SU-DHL-6 (cell line): Measurements from ENCODE around the gene PDE4B.
"Not testable (repeated sequence)": the region's sequence is repeated elsewhere in the genome, so short reads cannot be mapped to it uniquely, and the experiment has no call there.

Experiments used
- H2AFZ ChIP-seq: fragments of 200-600 bp; sonication (generic); 2 replicates; pipeline ENCODE4 v1.6.1; 2014; ENCODE audit warnings: low read depth, mild to moderate bottlenecking, moderate library complexity, mixed read lengths, antibody characterized with exemption, low read length; ENCODE audit not compliant: severe bottlenecking
- H3F3A ChIP-seq: fragments of 200-600 bp; shearing (Covaris generic); 2 replicates; pipeline ENCODE4 v1.6.0; 2016; ENCODE audit warnings: antibody characterized with exemption, mild to moderate bottlenecking; ENCODE audit not compliant: insufficient read depth
- H3K27ac ChIP-seq: fragments of 200-600 bp; sonication (generic); 2 replicates; pipeline ENCODE4 v1.5.1; 2016; ENCODE audit warnings: low read depth, mild to moderate bottlenecking, low read length, moderate library complexity, mixed read lengths
- H3K27me3 ChIP-seq: fragments of 200-600 bp; sonication (generic), shearing (Covaris generic); 2 replicates; pipeline ENCODE4 v1.6.0; 2014; ENCODE audit warnings: mild to moderate bottlenecking, low read length
- H3K36me3 ChIP-seq: fragments of 200-600 bp; sonication (generic); 2 replicates; pipeline ENCODE4 v1.6.1; 2014; ENCODE audit warnings: mild to moderate bottlenecking, low read length, mixed read lengths
- H3K4me2 ChIP-seq: fragments of 300-600, 200-600 bp; shearing (Covaris generic), sonication (generic); 2 replicates; pipeline ENCODE4 v1.6.0; 2014; ENCODE audit warnings: low read length, low read depth, mild to moderate bottlenecking; ENCODE audit not compliant: poor library complexity, severe bottlenecking
- H3K4me3 ChIP-seq: fragments of 200-600 bp; sonication (generic); 2 replicates; pipeline ENCODE4 v1.5.1; 2014; ENCODE audit warnings: antibody characterized with exemption, low read length, mild to moderate bottlenecking, mixed read lengths; ENCODE audit not compliant: insufficient read depth, poor library complexity, severe bottlenecking
- H3K79me2 ChIP-seq: fragments of 200-600 bp; sonication (generic); 2 replicates; pipeline ENCODE4 v1.6.1; 2014; ENCODE audit warnings: mild to moderate bottlenecking, low read length, moderate library complexity; ENCODE audit not compliant: insufficient read depth
- H3K9ac ChIP-seq: fragments of 200-600 bp; sonication (generic); 2 replicates; pipeline ENCODE4 v1.7.0; 2014; ENCODE audit warnings: mild to moderate bottlenecking, low read length
- H3K9me2 ChIP-seq: fragments of 200-600 bp; sonication (generic); replicated peaks from 2 replicates; pipeline ENCODE4 v1.6.1; 2014; ENCODE audit warnings: low read length; ENCODE audit not compliant: insufficient read depth
- H3K9me3 ChIP-seq: fragments of 200-600 bp; sonication (generic); 2 replicates; pipeline ENCODE4 v1.6.1; 2014; ENCODE audit warnings: low read length, mixed read lengths; ENCODE audit not compliant: insufficient read depth
- H4K20me1 ChIP-seq: fragments of 200-600 bp; sonication (generic); 2 replicates; pipeline ENCODE4 v1.6.1; 2014; ENCODE audit warnings: low read depth, mild to moderate bottlenecking, antibody characterized with exemption, low read length, moderate library complexity, mixed read lengths
- EZH2phosphoT487 ChIP-seq: fragments of 200-600 bp; sonication (generic), shearing (Covaris generic); conservative IDR thresholded peaks from 2 replicates; pipeline ENCODE4 v1.6.1; 2018; ENCODE audit warnings: mild to moderate bottlenecking, antibody characterized with exemption, low read length, moderate library complexity, mixed read lengths
- TF ChIP-seq, protein P1 (sequence below): fragments of 200-600 bp; sonication (generic); IDR thresholded peaks from one replicate; pipeline ENCODE4 v1.5.1; 2017; ENCODE audit warnings: antibody characterized with exemption, mild to moderate bottlenecking, low read length, moderate library complexity; ENCODE audit not compliant: insufficient read depth, poor library complexity, severe bottlenecking

Gene PDE4B

DNA sequence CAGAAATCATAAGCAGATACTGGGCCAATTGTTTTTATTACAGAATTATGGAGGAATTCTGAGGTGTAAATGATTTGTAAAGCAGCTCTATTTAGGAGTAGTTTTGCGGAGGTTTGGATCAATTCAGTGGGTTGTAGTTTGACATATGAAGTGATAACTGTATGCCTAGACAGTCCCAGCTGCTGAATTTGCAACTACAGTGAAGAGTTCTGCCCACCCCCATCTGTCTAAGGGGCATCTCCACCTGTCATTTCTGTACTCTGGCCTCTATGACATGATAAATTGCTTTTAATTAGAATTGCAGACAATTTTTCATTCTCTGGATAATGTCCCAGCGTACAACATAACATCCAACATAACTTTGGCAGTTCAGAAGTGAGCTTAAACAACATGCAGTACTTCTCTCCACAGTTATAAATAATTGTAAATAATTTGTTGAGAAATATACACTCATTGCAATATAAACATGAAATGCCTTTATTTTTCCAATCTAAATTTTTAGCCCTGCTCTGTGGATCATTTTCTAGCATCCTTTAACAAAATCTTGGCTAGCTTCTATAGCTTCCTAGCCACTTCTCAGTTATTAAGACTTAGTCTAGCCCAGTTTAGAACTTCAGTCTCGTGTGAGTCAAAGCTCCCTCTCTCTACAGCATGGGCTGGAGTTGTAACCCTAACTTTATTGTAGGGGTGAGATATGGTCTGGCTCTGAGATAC, 52.3 kb downstream of the PDE4B start:
- Histone ChIP-seq H3K9me2 (no peaks in the 10 kb centered on the region), H3K4me2 (no peak overlapping the region), H3K79me2 (no peaks in the 10 kb centered on the region), H4K20me1 (no peaks in the 10 kb centered on the region), H3K9me3 (no peaks in the 10 kb centered on the region), H3K4me3 (no peak overlapping the region), H3K36me3 (no peaks in the 10 kb centered on the region), H3F3A (no peaks in the 10 kb centered on the region), H3K27ac (no peak overlapping the region), H3K27me3 (no peaks in the 10 kb centered on the region), H3K9ac (no peak overlapping the region), H2AFZ (no peak overlapping the region)
- TF ChIP-seq EZH2phosphoT487, result no peak

DNA sequence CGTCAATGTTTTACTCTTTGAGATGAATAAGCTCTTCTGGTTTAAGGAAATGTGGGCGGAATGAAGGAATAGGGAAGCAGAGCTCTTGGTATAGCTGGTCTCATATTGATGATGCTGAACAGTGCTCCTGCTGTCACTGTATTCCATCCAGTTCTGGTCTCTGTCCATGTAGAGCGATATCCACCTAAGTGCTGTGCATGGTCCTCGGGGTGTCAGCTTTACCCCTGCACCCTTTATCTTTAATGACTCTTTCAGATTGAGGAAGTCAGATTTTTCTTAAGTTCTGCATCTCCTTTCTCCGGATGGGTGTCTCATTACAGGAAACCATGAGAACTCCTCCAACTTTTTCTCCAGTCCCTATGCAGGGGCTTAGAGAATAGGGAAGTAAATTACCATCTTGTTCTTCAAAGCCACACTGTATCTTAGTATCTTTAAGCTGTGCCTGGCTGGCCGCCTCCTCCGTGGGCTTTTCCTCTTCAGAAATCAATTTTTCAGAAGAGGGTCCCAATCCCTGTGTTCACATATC, 52.9 kb downstream of the PDE4B start:
- no peaks in the 10 kb centered on the region for H3K9me3 ChIP-seq
- TF ChIP-seq, protein P1, sequence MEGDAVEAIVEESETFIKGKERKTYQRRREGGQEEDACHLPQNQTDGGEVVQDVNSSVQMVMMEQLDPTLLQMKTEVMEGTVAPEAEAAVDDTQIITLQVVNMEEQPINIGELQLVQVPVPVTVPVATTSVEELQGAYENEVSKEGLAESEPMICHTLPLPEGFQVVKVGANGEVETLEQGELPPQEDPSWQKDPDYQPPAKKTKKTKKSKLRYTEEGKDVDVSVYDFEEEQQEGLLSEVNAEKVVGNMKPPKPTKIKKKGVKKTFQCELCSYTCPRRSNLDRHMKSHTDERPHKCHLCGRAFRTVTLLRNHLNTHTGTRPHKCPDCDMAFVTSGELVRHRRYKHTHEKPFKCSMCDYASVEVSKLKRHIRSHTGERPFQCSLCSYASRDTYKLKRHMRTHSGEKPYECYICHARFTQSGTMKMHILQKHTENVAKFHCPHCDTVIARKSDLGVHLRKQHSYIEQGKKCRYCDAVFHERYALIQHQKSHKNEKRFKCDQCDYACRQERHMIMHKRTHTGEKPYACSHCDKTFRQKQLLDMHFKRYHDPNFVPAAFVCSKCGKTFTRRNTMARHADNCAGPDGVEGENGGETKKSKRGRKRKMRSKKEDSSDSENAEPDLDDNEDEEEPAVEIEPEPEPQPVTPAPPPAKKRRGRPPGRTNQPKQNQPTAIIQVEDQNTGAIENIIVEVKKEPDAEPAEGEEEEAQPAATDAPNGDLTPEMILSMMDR, result no peak
- no peak for TF ChIP-seq EZH2phosphoT487

DNA sequence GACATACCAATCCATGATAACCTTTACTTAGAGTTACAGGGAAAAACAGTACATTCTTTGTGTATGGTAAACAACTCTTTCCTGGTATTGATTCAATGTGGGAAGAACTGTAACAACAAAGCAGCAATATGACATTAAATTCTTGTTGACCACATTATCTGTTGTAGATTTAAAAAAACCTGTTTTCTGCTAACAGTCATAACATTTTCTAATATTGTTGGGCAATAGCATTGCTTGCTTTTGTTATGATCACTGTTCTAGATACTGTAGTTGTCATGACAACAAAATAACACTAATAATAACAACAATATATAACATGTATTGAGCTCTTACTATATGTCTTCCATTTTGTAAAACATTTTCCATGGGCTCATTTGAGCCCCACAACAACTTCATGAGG, 54.2 kb downstream of the PDE4B start:
- Histone ChIP-seq H3F3A (no peaks in the 10 kb centered on the region), H3K9ac (no peak overlapping the region), H3K36me3 (no peaks in the 10 kb centered on the region), H3K4me2 (no peak overlapping the region), H4K20me1 (no peaks in the 10 kb centered on the region), H3K9me2 (no peaks in the 10 kb centered on the region), H3K27ac (no peak overlapping the region), H3K27me3 (no peaks in the 10 kb centered on the region), H3K4me3 (no peak overlapping the region), H3K9me3 (no peaks in the 10 kb centered on the region), H3K79me2 (no peaks in the 10 kb centered on the region), H2AFZ (no peak overlapping the region)
- TF ChIP-seq EZH2phosphoT487, result no peak
- TF ChIP-seq, protein P1, result no peak

More for the DNA sequence above, 52.9 kb downstream of the PDE4B start:
- Histone ChIP-seq H3F3A (no peaks in the 10 kb centered on the region), H3K36me3 (no peaks in the 10 kb centered on the region), H3K9me2 (no peaks in the 10 kb centered on the region), H3K9ac (no peak overlapping the region), H3K4me3 (no peak overlapping the region), H2AFZ (no peak overlapping the region), H3K27ac (no peak overlapping the region), H3K4me2 (no peak overlapping the region), H4K20me1 (no peaks in the 10 kb centered on the region), H3K27me3 (no peaks in the 10 kb centered on the region), H3K79me2 (no peaks in the 10 kb centered on the region)

DNA sequence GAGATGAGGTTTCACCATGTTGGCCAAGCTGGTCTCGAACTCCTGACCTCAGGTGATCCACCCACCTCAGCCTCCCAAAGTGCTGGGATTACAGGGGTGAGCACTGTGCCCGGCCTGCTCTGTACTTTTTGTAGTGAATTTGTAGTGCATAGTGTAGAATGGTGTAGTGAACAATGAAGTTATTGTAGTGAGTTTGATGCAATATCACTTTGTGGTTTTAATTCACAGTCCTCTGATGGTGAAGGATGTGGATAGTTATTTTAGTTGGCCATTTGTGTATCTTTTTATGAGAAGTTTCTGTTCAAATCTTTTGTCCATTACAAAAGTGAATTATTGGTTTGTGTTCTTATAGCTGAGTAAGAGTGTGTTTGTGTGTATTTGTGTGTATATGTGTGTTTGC, 57.6 kb downstream of the PDE4B start:
- H2AFZ ChIP-seq, result no peak overlapping the region
- no peak overlapping the region for H3K4me2 ChIP-seq
- H3K4me3 ChIP-seq, result no peak overlapping the region
- no peaks in the 10 kb centered on the region for H3F3A ChIP-seq
- H3K9me3 ChIP-seq, result no peaks in the 10 kb centered on the region
- H3K36me3 ChIP-seq, result no peaks in the 10 kb centered on the region
- H4K20me1 ChIP-seq, result no peaks in the 10 kb centered on the region
- no peaks in the 10 kb centered on the region for H3K9me2 ChIP-seq
- no peaks in the 10 kb centered on the region for H3K79me2 ChIP-seq
- no peak overlapping the region for H3K9ac ChIP-seq
- H3K27ac ChIP-seq, result no peak overlapping the region
- no peaks in the 10 kb centered on the region for H3K27me3 ChIP-seq
- TF ChIP-seq, protein P1, result no peak
- TF ChIP-seq EZH2phosphoT487, result no peak

DNA sequence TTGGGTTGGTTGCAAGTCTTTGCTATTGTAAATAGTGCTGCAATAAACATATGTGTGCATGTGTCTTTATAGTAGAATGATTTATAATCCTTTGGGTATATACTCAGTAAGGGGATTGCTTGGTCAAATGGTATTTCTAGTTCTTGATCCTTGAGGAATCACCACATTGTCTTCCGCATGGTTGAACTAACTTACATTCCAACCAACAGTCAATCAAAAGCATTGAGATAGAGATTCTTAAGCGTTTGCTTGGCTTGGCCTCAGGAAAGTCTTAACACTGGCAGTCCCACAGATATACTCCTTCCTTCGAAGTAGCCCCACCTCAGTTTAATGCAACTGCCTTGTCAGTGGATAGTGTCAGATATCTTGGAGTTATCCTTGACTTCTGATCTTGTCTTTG, 63.9 kb downstream of the PDE4B start:
- H3K27me3 ChIP-seq, H3K79me2 ChIP-seq, H2AFZ ChIP-seq, H3F3A ChIP-seq, H3K9me3 ChIP-seq, H3K9ac ChIP-seq, H3K9me2 ChIP-seq, H3K4me2 ChIP-seq, H3K36me3 ChIP-seq, H3K27ac ChIP-seq, H4K20me1 ChIP-seq, H3K4me3 ChIP-seq: not testable (repeated sequence)
